NCI-H2196 treated with DMSO at 0.1 percent for 48 hours (cell line): Measurements from ENCODE around the gene TYMP.
A peak's percentile ranks its signal among the peaks of the same experiment; 100 is the strongest.
"Not testable (repeated sequence)": the region's sequence is repeated elsewhere in the genome, so short reads cannot be mapped to it uniquely, and the experiment has no call there.

Experiments used
- DNase-seq: peaks from one replicate; lab custom pipeline; 2025; ENCODE audit not compliant: unreplicated experiment; lab: John Stamatoyannopoulos, UW

TYMP gene

DNA sequence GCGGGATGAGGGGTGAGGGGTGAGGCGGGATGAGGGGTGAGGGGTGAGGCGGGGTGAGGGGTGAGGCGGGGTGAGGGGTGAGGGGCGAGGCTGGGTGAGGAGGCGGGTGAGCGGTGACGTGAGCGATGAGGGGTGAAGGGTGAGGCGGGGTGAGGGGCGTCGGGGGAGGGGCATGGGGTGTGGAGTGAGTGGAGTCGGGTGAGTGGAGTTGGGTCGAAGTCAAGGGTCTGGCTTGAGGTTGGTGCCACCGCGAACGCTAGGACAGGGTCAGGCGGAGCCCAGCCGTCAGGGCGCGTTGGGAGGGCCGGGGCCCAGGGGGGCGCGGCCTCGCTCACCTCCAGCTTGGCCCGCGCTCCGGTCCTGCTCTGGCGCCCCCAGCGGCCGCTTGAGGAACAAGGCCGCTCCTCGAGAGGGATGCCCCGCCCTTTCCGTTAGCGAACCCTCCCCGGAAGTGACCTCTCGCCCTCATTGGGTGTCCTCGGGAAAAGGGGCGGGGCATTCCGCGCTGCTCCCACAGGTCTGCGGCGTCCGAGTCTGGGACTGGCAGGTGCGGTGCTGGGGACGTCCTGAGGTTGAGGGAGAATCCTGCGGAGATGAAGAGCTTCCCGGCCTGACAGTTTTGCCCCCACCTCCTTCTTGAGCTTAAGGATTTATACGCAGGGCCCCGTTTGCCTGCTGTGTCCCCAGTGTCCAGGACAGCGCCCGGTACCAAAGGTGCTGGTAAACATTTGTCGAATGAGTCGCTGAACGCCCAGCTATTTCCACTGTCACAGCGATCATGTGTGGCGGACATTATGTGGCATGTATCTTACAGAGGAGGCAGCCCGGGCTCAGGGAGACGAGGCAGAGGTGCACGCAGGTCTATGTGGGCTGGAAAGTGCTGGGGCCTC, 33.0 kb upstream of the TYMP start, which contains the start of gene SYCE3:
TSS of gene SYCE3 (minus strand) at position 397 of the 890 bp plus-strand sequence. CDS start 6,514 bp downstream, outside the sequence.
- DNase-seq = peak; percentile 66

DNA sequence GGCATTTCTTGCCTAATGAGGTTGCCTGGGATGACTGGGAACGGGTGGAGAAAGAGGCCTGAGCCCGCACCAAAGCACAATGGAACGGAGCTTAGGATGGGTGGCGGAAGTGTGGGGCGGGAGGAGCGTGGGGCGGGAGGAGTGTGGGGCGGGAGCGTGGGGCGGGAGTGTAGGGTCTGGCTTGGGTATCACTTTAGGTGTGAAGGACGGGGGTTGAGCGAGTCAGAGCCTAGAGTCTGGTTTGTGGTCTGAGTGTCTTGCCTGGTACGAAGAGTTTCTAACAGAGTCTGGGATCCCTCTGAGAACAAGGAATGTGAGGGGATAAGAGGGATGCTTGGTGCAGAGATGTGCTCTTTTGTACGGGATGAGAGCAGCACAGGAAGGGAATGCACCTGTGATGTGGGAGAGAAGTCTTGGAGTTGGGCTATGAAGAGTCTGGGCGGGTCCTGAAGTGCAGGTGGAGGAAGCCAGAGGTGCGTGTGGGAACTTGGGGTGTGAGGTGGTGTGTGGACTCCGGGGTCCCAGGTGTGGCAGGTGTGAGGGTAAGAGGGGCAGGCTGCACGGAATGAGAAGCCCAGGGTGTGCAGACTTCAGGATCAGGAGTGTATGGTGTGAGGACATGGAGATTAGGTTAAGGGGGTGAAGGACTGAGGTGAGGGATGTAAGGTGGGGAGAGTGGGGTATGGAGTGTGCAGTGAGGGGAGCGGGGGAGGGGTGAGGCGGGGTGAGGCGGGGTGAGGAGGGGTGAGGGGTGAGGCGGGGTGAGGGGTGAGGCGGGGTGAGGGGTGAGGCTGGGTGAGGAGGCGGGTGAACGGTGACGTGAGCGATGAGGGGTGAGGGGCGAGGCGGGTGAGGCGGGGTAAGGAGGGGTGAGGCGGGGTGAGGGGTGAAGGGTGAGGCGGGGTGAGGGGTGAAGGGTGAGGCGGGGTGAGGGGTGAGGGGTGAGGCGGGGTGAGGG, 31.9 kb upstream of the TYMP start:
- no peak for DNase-seq

DNA sequence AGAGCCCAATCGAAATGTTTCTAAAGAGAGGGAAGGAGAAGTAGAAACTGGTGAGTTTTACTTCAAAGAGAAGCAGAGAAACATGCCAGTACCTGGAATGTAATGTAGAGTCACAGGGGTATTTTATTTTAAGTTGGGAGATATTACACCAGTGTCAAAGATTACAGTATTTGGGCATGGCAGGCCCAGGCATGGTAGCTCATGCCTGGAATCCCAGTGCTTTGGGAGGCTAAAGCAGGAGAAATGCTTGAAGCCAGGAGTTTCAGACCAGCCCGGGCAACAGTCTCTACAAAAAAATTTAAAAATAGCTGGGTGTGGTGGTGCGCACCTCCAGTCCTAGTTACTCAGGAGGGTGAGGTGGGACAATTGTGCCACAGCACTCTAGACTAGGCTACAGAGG, 30.2 kb upstream of the TYMP start:
- DNase-seq = no peak

DNA sequence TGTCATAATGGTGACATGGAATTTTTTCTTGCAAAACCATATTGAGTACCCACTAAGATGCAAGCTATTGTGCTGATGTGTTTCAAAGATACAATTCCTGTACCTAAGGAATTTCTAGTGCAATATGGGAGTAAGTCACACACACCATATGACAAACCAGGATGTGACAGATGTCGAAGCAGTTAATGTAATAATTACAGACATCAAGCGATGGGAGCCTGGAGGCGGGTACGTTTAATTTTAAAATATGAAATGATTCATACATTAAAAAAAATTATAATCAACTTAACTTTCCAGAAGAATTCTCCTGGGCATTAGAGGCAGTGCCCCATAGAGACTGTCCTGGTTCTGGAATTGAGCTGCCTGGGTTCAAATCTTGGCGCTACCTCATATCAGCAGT, 26.9 kb upstream of the TYMP start:
- no peak for DNase-seq

DNA sequence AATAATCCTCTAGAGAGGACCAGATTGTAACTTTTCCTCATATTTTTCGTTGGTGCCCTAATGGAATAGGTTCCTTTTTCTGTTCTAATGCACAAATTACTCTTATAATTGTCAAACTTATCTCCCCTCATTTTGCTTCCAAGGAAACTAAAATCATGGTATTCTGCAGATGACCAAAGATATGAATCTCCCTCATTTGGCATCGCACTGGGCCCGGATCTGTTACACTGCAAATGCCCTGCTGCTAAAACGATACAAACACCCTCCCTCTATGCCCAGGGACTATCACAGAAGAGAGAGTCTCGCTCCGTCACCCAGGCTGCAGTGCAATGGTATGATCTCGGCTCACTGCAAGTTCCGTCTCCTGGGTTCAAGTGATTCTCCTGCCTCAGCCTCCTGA, 23.5 kb upstream of the TYMP start:
- DNase-seq = no peak

DNA sequence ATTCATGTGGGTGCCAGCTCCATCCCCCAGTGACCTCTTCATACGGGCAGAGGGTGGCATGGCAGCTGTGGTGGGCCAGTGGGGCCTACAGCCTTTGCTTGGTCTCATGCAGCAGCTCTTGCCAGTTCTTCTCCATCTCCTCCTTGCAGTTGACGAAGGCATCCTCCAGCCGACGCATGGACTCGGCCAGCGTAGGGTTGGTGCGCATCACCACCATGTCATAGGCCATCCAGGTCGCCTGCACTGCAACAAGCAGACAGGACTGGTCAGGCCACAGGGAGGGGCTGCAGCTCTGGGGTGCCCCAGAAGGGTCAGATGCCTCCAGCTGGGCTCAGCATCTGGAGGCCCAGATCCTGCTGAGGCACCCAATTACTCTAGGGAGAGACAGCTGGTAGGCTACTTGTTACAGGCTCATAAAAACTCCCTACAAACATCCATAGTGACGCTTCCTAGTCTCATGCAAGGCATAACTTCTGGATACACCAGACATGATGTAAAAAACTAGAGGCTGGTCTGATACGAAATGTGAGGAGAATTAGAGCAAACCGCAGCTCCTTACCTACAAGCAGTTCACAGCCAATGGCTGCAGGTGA, 21.4 kb upstream of the TYMP start:
- DNase-seq = no peak

DNA sequence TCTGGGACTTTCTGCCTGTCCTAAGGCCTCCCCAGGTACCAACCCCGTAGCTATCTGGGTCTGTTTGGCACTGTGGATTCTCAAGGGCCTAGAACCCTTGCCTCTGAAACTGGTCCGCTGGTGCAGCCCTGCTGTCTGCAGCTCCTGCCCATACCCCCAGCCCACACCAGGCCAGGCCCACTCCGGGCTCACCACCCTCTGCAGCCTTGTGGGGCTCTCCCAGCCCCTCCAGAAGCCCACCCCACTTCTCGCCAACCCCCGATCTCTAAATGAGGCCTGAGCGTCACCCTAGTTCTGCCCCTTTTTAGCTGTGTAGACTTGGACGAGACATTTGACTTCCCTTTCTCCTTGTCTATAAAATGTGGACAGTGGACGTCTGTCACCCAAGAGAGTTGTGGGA, 20.6 kb upstream of the TYMP start:
- DNase-seq = no peak

DNA sequence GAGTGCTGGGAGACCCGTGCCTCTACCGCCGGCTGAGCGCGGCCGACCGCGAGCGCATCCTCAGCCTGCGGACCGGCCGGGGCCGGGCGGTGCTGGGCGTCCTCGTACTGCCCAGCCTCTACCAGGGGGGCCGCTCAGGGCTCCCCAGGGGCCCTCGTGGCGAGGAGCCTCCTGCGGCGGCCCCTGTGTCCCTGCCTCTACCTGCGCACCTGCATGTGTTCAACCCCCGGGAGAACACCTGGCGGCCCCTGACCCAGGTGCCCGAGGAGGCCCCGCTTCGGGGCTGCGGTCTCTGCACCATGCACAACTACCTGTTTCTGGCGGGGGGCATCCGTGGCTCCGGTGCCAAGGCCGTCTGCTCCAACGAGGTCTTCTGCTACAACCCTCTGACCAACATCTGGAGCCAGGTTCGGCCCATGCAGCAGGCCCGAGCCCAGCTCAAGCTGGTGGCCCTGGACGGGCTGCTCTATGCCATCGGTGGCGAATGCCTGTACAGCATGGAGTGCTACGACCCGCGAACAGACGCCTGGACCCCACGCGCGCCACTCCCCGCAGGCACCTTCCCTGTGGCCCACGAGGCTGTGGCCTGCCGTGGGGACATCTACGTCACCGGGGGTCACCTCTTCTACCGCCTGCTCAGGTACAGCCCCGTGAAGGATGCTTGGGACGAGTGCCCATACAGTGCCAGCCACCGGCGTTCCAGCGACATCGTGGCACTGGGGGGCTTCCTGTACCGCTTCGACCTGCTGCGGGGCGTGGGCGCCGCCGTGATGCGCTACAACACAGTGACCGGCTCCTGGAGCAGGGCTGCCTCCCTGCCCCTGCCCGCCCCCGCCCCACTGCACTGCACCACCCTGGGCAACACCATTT, 19.3 kb upstream of the TYMP start:
- DNase-seq = no peak

DNA sequence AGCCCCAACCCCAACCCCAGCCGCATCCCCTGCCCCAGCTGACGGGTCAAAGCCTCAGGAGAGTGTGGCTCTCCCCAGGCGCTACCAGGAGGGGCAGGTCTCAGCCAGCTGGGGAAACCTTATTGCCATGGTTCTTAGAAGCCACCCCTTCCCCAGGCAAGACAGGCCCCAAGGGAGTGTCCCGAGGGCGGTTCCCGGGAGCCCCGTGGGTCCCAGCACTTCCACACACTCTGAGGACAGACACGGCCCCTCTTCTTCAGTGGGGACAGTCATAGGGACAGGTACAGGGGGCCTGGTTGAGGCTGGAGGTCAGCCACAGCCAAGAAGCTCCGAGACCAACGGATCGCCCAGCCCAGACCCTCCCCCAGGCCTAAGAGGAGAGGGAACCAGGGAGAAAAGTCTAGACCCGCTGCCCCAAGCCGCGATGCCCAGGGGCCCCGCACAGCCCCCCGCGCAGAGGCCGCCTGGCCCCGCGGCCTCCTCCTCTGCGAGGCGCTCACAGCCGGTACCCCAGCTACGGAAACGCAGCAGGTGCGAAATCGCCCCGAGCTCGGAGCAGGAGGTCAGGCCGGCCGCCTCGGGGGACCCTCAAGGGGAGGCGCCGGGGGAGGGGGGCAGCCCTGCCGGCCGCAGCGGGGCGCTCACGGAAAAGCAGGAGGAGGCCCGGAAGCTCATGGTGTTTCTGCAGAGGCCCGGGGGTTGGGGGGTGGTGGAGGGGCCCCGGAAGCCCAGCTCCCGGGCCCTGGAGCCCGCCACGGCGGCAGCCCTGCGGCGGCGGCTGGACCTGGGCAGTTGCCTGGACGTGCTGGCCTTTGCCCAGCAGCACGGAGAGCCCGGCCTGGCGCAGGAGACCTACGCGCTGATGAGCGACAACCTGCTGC, 18.5 kb upstream of the TYMP start:
- no peak for DNase-seq

DNA sequence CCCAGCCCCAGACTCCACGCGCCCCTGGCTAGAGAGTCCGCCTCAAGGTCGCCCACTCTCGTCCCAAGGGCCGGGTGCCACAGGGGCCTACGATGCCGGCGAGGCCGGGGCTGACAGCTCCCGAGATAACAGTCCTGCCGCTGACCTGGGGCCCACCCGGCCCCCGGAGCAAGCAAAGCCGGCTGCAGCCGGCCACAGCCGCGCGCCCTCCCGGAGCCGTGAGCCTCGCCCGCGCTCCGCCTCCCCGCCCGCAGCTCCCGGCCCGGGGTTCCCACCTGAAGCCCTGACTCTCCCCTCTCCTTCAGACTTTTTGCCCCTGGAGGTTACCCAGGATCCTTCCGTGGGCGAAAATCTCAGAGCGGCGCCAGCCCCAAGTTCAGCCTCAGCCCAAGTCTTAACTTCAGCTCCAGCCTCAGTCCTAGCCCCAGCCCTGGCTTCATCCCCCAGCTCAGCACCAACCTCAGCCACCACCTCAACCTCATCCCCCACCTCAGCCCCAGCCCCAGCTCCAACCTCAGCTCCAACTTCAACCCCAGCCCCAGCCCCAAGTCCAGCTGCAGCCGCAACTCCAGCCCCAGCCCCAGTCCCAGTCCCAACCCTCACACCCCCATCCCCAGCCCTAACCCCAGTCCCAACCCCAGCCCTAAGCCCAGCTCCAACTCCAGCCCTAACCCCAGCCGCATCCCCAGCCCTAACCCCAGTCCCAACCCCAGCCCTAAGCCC, 17.6 kb upstream of the TYMP start:
- no peak for DNase-seq

DNA sequence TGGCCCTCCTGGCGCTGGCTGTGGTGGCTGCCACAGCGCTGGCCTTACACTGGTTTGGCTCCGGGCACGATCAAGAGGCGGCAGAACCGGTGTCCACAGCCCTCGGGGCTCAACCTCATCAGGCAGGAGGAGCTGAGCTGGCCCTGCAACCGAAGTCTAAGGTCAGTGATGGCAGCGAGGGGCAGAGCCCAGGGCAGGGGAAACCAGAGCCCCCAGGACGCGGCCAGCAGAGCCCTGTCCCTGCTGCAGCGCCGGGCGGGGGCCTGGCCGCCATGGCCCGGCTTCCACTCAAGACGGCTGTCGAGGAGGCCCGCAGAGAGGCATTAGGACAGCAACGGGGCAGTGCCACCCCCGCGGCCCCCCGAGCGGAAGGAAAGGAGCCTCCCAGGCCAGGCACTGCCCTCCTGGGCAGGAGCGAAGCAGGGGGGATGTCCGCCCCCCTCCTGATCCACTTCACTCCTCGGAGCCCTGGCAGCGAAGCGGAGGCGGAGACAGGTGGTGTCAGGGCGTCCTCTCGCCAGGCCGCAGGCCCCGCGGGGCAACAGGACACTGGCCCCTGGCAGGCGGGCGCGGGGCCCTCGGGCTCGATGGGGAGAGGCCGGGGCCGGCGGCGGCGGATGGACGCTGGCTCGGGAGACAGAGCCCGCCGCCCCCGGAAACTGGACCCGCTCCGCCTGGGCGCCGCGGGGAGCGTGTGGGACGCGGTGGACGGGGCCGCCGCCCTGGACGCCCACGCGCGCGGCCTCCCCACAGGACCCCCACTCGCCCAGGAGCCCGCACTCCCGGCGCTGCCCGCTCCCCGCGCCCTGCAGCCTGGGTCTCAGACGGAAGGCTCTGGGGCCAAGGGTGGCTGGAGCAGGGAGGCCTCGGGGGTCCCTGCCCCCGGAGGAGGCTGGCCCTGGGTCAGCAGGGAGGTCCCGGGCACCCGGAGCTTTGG, 16.8 kb upstream of the TYMP start:
- no peak for DNase-seq

DNA sequence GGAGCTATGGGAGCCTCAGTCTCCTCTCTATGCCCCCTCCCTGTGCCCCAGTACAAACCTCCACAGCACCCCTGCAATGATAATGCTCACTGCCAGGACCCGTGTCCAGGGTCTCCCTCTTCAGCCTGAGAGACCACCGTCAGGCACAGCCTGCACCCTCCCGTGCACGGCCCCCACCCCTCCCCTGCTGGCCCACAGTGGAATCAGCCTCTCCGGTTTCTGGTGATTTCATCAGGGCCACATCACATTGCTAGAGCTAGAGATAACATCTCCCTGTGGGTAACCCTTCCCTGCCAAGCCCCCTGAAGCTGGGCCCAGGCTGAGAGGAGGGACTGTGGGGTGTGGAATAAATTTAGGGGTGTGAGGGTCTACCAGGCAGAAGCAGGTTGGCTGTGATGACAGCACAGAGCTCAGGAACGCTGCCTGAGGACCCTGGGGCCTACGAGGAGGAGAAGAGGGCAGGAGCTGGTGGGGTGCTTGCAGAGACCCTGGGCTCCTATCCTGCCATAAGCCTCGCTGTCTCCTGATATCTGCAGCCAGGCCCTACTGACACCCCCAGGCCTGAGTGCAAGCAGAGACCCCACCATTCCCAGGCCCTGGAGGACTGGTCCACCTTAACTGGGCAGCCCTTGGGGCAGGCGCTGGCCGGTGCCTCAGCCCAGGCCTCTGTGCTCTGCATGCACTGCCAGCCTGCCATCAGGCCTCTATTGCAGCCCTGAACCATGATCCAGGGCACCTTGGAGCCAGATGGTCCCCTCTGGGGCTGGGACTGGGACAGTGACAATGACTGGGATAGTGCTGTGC, 15.9 kb upstream of the TYMP start, which contains the start of gene KLHDC7B:
TSS of gene KLHDC7B (plus strand) at position 378 of the 804 bp plus-strand sequence. CDS start at position 723, 345 bp downstream.
- DNase-seq = no peak

DNA sequence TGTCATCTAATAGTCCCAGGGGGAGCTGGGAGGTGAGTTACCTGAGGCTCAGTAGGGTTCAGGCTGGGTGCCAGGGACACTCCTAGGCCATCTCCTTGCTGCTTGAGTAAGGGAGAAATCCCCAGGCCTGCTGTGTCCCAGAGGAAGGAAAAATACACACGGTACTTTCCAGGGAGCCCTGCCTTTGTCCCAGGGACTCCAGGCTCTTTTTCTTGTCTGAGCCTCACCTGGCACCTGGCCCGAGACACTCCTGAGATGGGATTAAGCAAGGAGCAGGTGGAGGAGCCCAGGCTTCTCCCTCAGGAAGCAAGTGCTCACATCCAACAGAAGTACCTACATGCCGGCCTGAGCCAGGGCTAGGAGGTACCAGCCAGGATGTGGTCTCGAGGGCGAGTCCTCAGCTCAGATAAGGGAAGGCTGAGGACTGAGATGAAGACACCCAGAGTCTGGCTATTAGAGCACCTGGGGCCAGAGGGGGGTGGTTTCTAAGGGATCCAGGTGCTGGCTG, 15.0 kb upstream of the TYMP start:
- no peak for DNase-seq

DNA sequence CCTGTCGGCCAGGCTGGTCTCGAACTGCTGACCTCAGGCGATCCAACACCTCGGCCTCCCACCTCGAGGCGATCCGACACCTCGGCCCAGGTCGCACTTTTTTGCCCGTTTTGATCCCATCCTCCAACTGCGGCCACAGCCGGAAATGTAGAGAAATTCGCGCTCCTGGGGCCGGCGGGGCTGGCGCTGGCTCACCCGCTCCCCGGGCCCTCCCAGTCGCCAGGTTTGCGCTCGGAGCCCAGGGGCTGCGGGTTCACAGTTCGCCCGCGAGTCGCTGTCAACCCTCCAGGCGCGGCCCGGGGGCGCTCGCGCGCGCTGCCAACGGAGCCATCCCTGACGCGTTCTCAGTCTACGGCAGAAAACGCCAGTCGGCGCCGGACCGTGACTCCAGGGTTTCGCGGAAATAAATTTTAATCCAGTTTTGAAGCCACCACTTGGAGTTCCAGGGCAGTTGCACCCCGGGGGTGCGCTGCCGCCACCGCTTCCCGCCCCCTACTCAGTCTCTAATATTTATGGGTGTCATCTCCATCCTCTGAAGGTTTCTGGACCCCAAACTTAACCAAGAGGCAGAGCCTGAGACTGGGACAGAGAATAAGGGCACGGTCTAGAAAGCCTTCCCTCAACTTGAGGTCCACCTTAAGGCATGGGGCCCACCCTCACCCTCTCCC, 14.4 kb upstream of the TYMP start:
- no peak for DNase-seq

DNA sequence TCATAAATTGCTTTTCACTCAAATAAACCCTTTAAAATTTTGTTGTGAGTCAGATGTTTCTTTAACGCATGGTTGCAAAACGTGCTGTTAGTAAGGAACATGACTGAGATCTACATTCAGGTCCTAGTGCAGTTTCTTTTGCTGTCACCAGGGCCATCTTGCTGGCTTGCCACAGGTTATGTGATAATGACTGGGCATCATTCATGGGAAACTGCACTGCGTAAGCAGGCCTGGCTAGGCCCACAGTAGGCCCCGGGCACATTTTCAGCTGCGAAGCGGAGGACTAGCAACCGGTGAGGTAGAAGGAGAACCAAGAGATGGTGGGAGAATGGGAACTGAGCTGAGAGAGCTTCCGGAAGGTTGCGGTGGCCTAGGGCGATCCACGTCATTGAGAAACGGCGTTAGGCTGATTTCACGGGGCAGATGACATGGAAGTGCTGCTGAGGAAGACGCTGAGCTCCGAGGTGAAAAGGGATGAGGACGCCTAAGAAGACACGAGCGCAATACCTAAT, 12.7 kb upstream of the TYMP start:
- no peak for DNase-seq

DNA sequence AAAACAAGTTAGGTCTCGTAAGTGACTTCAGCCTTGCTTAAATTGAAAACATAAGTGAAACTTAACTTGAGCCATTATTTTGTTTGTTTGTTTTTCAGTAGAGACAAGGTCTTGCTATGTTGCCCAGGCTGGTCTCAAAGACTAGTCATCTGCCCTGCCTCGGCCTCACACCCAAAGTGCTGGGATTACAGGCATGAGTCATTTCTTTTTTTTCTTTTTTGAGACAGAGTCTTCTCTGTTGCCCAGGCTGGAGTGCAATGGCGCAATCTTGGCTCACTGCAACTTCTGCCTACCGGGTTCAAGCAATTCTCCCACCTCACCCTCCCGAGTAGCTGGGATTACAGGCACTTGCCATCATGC, 11.8 kb upstream of the TYMP start:
- DNase-seq = not testable (repeated sequence)
